HEK293T (cell line): Measurements from ENCODE around the gene TNFRSF8.

ENCODE experiments used
- CTCF ChIA-PET: fragments of 350-600 bp; formaldehyde crosslinking; extraction: SDS; loops from one replicate; lab custom pipeline; 2021; ENCODE audit warnings: antibody characterized with exemption, inconsistent platforms; lab: Yijun Ruan, JAX
- POLR2A ChIA-PET: fragments of 350-600 bp; formaldehyde crosslinking; extraction: SDS; loops from one replicate; lab custom pipeline; 2020; ENCODE audit warnings: antibody characterized with exemption, inconsistent platforms; lab: Yijun Ruan, JAX
- DNase-seq: peaks from one replicate; pipeline ENCODE4 v3.0.0; 2012; ENCODE audit warnings: mixed read lengths; ENCODE audit errors: extremely low spot score
- ARNT ChIP-seq: fragments of 450-650 bp; IDR thresholded peaks from 2 replicates; pipeline ENCODE4 v1.6.1; 2017; ENCODE audit warnings: mild to moderate bottlenecking
- BHLHE40 ChIP-seq: fragments of 450-650 bp; IDR thresholded peaks from 2 replicates; pipeline ENCODE4 v1.6.1; 2016; ENCODE audit warnings: mild to moderate bottlenecking, moderate library complexity, borderline replicate concordance
- CTBP1 ChIP-seq: fragments of 450-650 bp; IDR thresholded peaks from 2 replicates; pipeline ENCODE4 v1.6.1; 2016; ENCODE audit warnings: borderline replicate concordance
- ELF4 ChIP-seq: fragments of 450-650 bp; IDR thresholded peaks from 2 replicates; pipeline ENCODE4 v1.6.1; 2017; ENCODE audit warnings: antibody characterized with exemption
- FOXA1 ChIP-seq: fragments of 450-650 bp; IDR thresholded peaks from 2 replicates; pipeline ENCODE4 v1.6.1; 2016; ENCODE audit warnings: mild to moderate bottlenecking
- FOXK2 ChIP-seq: fragments of 450-650 bp; IDR thresholded peaks from 2 replicates; pipeline ENCODE4 v1.6.1; 2016; ENCODE audit warnings: mild to moderate bottlenecking
- FOXM1 ChIP-seq: fragments of 450-650 bp; IDR thresholded peaks from 2 replicates; pipeline ENCODE4 v1.6.1; 2017; ENCODE audit warnings: mild to moderate bottlenecking, borderline replicate concordance
- HDGF ChIP-seq: fragments of 450-650 bp; IDR thresholded peaks from 2 replicates; pipeline ENCODE4 v1.6.1; 2017; ENCODE audit warnings: antibody characterized with exemption, borderline replicate concordance
- L3MBTL2 ChIP-seq: fragments of 450-650 bp; conservative IDR thresholded peaks from 2 replicates; pipeline ENCODE4 v1.6.1; 2016; ENCODE audit warnings: mild to moderate bottlenecking
- LEF1 ChIP-seq: fragments of 450-650 bp; IDR thresholded peaks from 2 replicates; pipeline ENCODE4 v1.6.1; 2017; ENCODE audit warnings: mild to moderate bottlenecking, borderline replicate concordance
- NFRKB ChIP-seq: fragments of 450-650 bp; IDR thresholded peaks from 2 replicates; pipeline ENCODE4 v1.6.1; 2016; ENCODE audit warnings: mild to moderate bottlenecking, moderate library complexity
- PKNOX1 ChIP-seq: fragments of 450-650 bp; IDR thresholded peaks from 2 replicates; pipeline ENCODE4 v1.6.1; 2016
- SP1 ChIP-seq: fragments of 450-650 bp; IDR thresholded peaks from 2 replicates; pipeline ENCODE4 v1.6.1; 2017
- SUZ12 ChIP-seq: fragments of 450-650 bp; IDR thresholded peaks from 2 replicates; pipeline ENCODE4 v1.6.1; 2016; ENCODE audit warnings: mild to moderate bottlenecking
- TARDBP ChIP-seq: fragments of 450-650 bp; IDR thresholded peaks from 2 replicates; pipeline ENCODE4 v1.6.1; 2016
- ZNF384 ChIP-seq: fragments of 450-650 bp; IDR thresholded peaks from 2 replicates; pipeline ENCODE4 v1.6.1; 2016

TNFRSF8 gene

GRCh38 chr1:12021616-12022015, 41.5 kb upstream of the TNFRSF8 start:
- CTCF ChIA-PET, result no interaction called here
- POLR2A ChIA-PET, result no interaction called here
- DNase-seq, result no peak
- TF ChIP-seq TARDBP (no peak), FOXA1 (no peak), ARNT (no peak), CTBP1 (no peak), ELF4 (no peak), BHLHE40 (no peak), FOXK2 (no peak), ZNF384 (no peak), L3MBTL2 (no peak), PKNOX1 (no peak), HDGF (no peak), SP1 (no peak), FOXM1 (no peak)

GRCh38 chr1:12022036-12022435, 41.1 kb upstream of the TNFRSF8 start:
- CTCF ChIA-PET, result interaction anchor here (0.9 kb wide), 1 partner anchor 9 kb away, joined by 3 read pairs; no protein-coding TSS in a partner anchor
- TF ChIP-seq LEF1, result no peak
- TF ChIP-seq FOXK2, result no peak
- no peak for TF ChIP-seq BHLHE40
- no peak for TF ChIP-seq ELF4
- TF ChIP-seq HDGF, result no peak
- DNase-seq, result no peak
- POLR2A ChIA-PET, result no interaction called here

- ChIA-PET CTCF (interaction anchor here (0.5 kb wide), 1 partner anchor 270 kb away, joined by 3 read pairs; no protein-coding TSS in a partner anchor), POLR2A (no interaction called here)
- no peak for TF ChIP-seq CTBP1
- TF ChIP-seq LEF1, result no peak
- TF ChIP-seq FOXK2, result no peak
- TF ChIP-seq L3MBTL2, result no peak
- TF ChIP-seq SP1, result no peak
- TF ChIP-seq ARNT, result no peak
- TF ChIP-seq TARDBP, result no peak
- TF ChIP-seq BHLHE40, result no peak
- no peak for TF ChIP-seq PKNOX1
- no peak for TF ChIP-seq SUZ12
- TF ChIP-seq ELF4, result no peak
- no peak for TF ChIP-seq HDGF
- TF ChIP-seq NFRKB, result no peak
- TF ChIP-seq FOXA1, result no peak
- TF ChIP-seq ZNF384, result no peak
- DNase-seq, result no peak
Measured at GRCh38 chr1:12026586-12026985, 36.5 kb upstream of the TNFRSF8 start.

GRCh38 chr1:12028248-12028647, 34.9 kb upstream of the TNFRSF8 start:
- ChIA-PET CTCF (no interaction called here), POLR2A (no interaction called here)
- TF ChIP-seq NFRKB, result no peak
- no peak for TF ChIP-seq TARDBP
- no peak for TF ChIP-seq FOXM1
- no peak for DNase-seq

GRCh38 chr1:12028957-12029511, 34.1 kb upstream of the TNFRSF8 start:
- POLR2A ChIA-PET, result interaction anchor here (0.7 kb wide), 1 partner anchor 10 kb away, joined by 3 read pairs; the partner anchor contains the start of gene MIIP
- CTCF ChIA-PET, result no interaction called here

GRCh38 chr1:12029720-12030339, 33.3 kb upstream of the TNFRSF8 start:
- no peak for DNase-seq
- ChIA-PET CTCF (interaction anchor here (1.0 kb wide), 1 partner anchor 9 kb away, joined by 3 read pairs; no protein-coding TSS in a partner anchor), POLR2A (interaction anchor here (0.7 kb wide), 1 partner anchor 11 kb away, joined by 5 read pairs; the partner anchor contains the start of gene MIIP)
- no peak for TF ChIP-seq LEF1

More at GRCh38 chr1:12028957-12029511, 34.1 kb upstream of the TNFRSF8 start:
- TF ChIP-seq FOXK2, result no peak
- no peak for TF ChIP-seq ARNT
- no peak for TF ChIP-seq SUZ12
- TF ChIP-seq PKNOX1, result no peak
- no peak for TF ChIP-seq FOXM1
- no peak for TF ChIP-seq CTBP1
- no peak for TF ChIP-seq HDGF
- no peak for TF ChIP-seq NFRKB
- no peak for TF ChIP-seq TARDBP
- no peak for TF ChIP-seq ZNF384
- no peak for TF ChIP-seq FOXA1
- DNase-seq, result no peak
